HEK293 (cell line): ENCODE measurements around the gene UTRN.

ENCODE experiments used
- CTCF ChIA-PET: fragments of 350-600 bp; formaldehyde crosslinking; extraction: SDS; loops from one replicate; lab custom pipeline; 2021; ENCODE audit warnings: antibody characterized with exemption; lab: Yijun Ruan, JAX
- POLR2A ChIA-PET: fragments of 300-600 bp; formaldehyde crosslinking; extraction: SDS; loops from one replicate; lab custom pipeline; 2020; ENCODE audit warnings: antibody characterized with exemption, inconsistent platforms; lab: Yijun Ruan, JAX
- H3K27ac ChIP-seq: fragments of 200-500 bp; sonication (Bioruptor generic); 2 replicates; pipeline ENCODE4 v1.5.1; 2014; ENCODE audit warnings: low read depth, low read length, control low read depth, inconsistent platforms; ENCODE audit errors: extremely low read depth
- H3K36me3 ChIP-seq, 2 experiments: fragments of 200-500 bp in 1 of 2; sonication (Bioruptor generic) in 1 of 2; 1 replicate in 1 of 2; 2 replicates in 1 of 2; pipeline ENCODE4 v1.5.1; 2014 to 2017; ENCODE audit warnings: inconsistent platforms in 2 of 2, low read length in 2 of 2; ENCODE audit not compliant: control insufficient read depth in 2 of 2, insufficient read depth in 1 of 2
- H3K4me1 ChIP-seq: fragments of 200-500 bp; sonication (Bioruptor generic); 2 replicates; pipeline ENCODE4 v1.5.1; 2014; ENCODE audit warnings: mild to moderate bottlenecking, low read length, inconsistent platforms; ENCODE audit not compliant: control insufficient read depth, insufficient read depth
- H3K4me3 ChIP-seq: 2 replicates; pipeline ENCODE4 v1.5.1; 2011; ENCODE audit warnings: low read depth, mild to moderate bottlenecking, control low read depth, low read length, moderate library complexity
- H3K9me3 ChIP-seq: fragments of 200-500 bp; sonication (Bioruptor generic); 2 replicates; pipeline ENCODE4 v1.5.1; 2014; ENCODE audit warnings: low read depth, low read length, inconsistent platforms; ENCODE audit not compliant: control insufficient read depth, insufficient read depth
- KLF10 ChIP-seq: fragments of 450-650 bp; IDR thresholded peaks from 2 replicates; pipeline ENCODE4 v1.5.1; 2018; ENCODE audit warnings: missing biosample characterization, mild to moderate bottlenecking, missing genetic modification characterization
- MEIS1 ChIP-seq: sonication (generic); formaldehyde crosslinking; IDR thresholded peaks from 2 replicates; pipeline ENCODE4 v1.8.1; 2022; ENCODE audit warnings: missing genetic modification reagents, mild to moderate bottlenecking, borderline replicate concordance
- SP3 ChIP-seq: fragments of 450-650 bp; formaldehyde crosslinking; IDR thresholded peaks from 2 replicates; pipeline ENCODE4 v1.5.1; 2016; ENCODE audit warnings: missing biosample characterization, missing genetic modification characterization
- TCF7L2 ChIP-seq: IDR thresholded peaks from 2 replicates; pipeline ENCODE4 v1.6.1; 2011; ENCODE audit warnings: low read depth, mild to moderate bottlenecking, inconsistent platforms, low read length, moderate library complexity, borderline replicate concordance
- ZNF114 ChIP-seq: fragments of 450-650 bp; formaldehyde crosslinking; IDR thresholded peaks from 2 replicates; pipeline ENCODE4 v1.5.0; 2017; ENCODE audit warnings: missing biosample characterization, missing genetic modification characterization
- ZNF133 ChIP-seq: fragments of 450-650 bp; formaldehyde crosslinking; IDR thresholded peaks from 2 replicates; pipeline ENCODE4 v1.5.1; 2016; ENCODE audit warnings: missing biosample characterization, missing genetic modification characterization
- ZNF19 ChIP-seq: fragments of 450-650 bp; formaldehyde crosslinking; IDR thresholded peaks from 2 replicates; pipeline ENCODE4; 2016; ENCODE audit warnings: missing biosample characterization, missing genetic modification characterization, low read depth
- ZNF221 ChIP-seq: fragments of 450-650 bp; formaldehyde crosslinking; IDR thresholded peaks from 2 replicates; pipeline ENCODE4 v1.5.1; 2017; ENCODE audit warnings: missing biosample characterization, missing genetic modification characterization, borderline replicate concordance
- ZNF501 ChIP-seq: fragments of 450-650 bp; formaldehyde crosslinking; IDR thresholded peaks from 2 replicates; pipeline ENCODE4 v1.5.1; 2016; ENCODE audit warnings: missing biosample characterization, missing genetic modification characterization
- ZNF510 ChIP-seq: fragments of 450-650 bp; formaldehyde crosslinking; IDR thresholded peaks from 2 replicates; pipeline ENCODE4 v1.5.1; 2018; ENCODE audit warnings: mild to moderate bottlenecking, missing genetic modification characterization, missing biosample characterization; ENCODE audit not compliant: insufficient replicate concordance
- ZNF600 ChIP-seq: fragments of 450-650 bp; formaldehyde crosslinking; IDR thresholded peaks from 2 replicates; pipeline ENCODE4 v1.5.1; 2016; ENCODE audit warnings: missing biosample characterization, missing genetic modification characterization
- ZNF610 ChIP-seq: fragments of 450-650 bp; formaldehyde crosslinking; IDR thresholded peaks from 2 replicates; pipeline ENCODE4 v1.5.1; 2016; ENCODE audit warnings: missing biosample characterization, missing genetic modification characterization, borderline replicate concordance
- ZNF624 ChIP-seq: fragments of 450-650 bp; formaldehyde crosslinking; IDR thresholded peaks from 2 replicates; pipeline ENCODE4 v1.5.1; 2017; ENCODE audit warnings: missing biosample characterization, missing genetic modification characterization
- TF ChIP-seq, protein P1 (sequence below): fragments of 450-650 bp; formaldehyde crosslinking; IDR thresholded peaks from 2 replicates; pipeline ENCODE4 v1.5.1; 2016; ENCODE audit warnings: missing biosample characterization, missing genetic modification characterization
- TF ChIP-seq, protein P2 (sequence below): fragments of 450-650 bp; formaldehyde crosslinking; IDR thresholded peaks from 2 replicates; pipeline ENCODE4 v1.5.1; 2016; ENCODE audit warnings: missing biosample characterization, missing genetic modification characterization
- TF ChIP-seq, protein P3 (sequence below): fragments of 450-650 bp; formaldehyde crosslinking; conservative IDR thresholded peaks from 2 replicates; pipeline ENCODE4 v1.5.1; 2016; ENCODE audit warnings: low read depth, missing biosample characterization, missing genetic modification characterization

The UTRN gene

DNA sequence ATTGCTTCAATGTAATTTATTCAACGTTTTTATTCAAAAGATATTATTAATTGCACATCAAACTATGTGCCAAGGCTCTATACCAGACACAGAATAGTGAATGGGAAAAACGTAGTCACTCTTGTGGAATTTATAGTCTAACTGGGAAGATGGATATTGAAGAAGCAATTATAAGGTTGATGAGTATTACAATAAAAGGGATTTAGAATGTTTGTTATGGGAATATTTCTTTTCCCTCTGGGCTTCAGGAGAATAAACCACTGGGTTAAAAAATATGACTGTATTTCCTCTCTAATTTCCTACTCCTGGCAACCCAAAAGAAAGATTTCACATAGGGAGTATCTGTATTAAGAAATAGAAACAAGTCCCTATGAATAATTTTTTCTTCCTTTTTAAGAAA, 25.1 kb upstream of the UTRN start (continued):
- TF ChIP-seq, protein P1, sequence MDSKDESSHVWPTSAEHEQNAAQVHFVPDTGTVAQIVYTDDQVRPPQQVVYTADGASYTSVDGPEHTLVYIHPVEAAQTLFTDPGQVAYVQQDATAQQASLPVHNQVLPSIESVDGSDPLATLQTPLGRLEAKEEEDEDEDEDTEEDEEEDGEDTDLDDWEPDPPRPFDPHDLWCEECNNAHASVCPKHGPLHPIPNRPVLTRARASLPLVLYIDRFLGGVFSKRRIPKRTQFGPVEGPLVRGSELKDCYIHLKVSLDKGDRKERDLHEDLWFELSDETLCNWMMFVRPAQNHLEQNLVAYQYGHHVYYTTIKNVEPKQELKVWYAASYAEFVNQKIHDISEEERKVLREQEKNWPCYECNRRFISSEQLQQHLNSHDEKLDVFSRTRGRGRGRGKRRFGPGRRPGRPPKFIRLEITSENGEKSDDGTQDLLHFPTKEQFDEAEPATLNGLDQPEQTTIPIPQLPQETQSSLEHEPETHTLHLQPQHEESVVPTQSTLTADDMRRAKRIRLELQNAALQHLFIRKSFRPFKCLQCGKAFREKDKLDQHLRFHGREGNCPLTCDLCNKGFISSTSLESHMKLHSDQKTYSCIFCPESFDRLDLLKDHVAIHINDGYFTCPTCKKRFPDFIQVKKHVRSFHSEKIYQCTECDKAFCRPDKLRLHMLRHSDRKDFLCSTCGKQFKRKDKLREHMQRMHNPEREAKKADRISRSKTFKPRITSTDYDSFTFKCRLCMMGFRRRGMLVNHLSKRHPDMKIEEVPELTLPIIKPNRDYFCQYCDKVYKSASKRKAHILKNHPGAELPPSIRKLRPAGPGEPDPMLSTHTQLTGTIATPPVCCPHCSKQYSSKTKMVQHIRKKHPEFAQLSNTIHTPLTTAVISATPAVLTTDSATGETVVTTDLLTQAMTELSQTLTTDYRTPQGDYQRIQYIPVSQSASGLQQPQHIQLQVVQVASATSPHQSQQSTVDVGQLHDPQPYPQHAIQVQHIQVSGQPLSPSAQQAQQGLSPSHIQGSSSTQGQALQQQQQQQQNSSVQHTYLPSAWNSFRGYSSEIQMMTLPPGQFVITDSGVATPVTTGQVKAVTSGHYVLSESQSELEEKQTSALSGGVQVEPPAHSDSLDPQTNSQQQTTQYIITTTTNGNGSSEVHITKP, result no peak
- TF ChIP-seq, protein P2, sequence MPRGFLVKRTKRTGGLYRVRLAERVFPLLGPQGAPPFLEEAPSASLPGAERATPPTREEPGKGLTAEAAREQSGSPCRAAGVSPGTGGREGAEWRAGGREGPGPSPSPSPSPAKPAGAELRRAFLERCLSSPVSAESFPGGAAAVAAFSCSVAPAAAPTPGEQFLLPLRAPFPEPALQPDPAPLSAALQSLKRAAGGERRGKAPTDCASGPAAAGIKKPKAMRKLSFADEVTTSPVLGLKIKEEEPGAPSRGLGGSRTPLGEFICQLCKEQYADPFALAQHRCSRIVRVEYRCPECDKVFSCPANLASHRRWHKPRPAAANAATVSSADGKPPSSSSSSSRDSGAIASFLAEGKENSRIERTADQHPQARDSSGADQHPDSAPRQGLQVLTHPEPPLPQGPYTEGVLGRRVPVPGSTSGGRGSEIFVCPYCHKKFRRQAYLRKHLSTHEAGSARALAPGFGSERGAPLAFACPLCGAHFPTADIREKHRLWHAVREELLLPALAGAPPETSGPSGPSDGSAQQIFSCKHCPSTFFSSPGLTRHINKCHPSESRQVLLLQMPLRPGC, result no peak

DNA sequence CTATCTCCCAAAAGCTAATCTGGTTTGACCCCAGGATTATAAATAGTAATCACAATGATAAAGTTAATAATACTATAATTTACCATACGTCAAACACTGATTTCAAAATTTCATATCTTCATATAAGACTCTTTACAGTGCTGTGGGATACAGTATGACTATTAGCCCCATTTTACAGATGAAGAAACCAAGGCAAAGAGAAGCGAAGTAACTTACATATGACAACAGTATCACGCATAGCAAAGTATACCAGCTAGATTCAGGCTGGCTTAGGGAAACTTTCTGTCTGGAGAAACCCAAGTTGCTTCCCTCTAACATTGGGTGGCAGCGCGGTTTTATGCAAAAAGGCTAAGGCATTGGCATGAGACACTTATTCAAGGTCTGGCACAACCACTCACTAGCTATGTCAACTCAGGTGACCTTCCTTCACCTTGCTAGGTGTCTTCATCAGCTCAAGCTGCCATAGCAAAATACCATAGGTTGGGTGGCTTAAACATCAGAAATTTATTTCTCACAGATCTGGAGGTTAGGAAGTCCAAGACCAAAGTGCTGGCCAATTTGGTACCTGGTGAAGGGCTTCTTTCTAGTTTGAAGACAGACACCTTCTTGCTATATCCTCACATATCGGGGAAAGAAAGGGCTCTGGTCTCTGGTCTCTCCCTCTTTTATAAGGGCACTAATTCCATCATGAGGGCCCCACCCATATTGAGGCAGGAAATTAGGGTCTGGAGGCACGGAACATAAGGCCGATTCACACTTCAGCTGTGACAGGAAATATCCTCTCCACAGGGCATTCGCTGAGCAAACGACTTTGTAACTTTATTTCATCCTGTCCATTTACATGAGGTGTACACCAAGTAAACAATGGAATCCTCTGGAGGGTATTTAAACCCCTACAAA, 22.4 kb upstream of the UTRN start:
- Histone ChIP-seq H3K4me3 (no peak overlapping the region), H3K4me1 (peaks cover 21% of the 10 kb centered on the region), H3K36me3 (no peaks in the 10 kb centered on the region), H3K9me3 (no peaks in the 10 kb centered on the region), H3K27ac (no peak overlapping the region)
- TF ChIP-seq, protein P3, sequence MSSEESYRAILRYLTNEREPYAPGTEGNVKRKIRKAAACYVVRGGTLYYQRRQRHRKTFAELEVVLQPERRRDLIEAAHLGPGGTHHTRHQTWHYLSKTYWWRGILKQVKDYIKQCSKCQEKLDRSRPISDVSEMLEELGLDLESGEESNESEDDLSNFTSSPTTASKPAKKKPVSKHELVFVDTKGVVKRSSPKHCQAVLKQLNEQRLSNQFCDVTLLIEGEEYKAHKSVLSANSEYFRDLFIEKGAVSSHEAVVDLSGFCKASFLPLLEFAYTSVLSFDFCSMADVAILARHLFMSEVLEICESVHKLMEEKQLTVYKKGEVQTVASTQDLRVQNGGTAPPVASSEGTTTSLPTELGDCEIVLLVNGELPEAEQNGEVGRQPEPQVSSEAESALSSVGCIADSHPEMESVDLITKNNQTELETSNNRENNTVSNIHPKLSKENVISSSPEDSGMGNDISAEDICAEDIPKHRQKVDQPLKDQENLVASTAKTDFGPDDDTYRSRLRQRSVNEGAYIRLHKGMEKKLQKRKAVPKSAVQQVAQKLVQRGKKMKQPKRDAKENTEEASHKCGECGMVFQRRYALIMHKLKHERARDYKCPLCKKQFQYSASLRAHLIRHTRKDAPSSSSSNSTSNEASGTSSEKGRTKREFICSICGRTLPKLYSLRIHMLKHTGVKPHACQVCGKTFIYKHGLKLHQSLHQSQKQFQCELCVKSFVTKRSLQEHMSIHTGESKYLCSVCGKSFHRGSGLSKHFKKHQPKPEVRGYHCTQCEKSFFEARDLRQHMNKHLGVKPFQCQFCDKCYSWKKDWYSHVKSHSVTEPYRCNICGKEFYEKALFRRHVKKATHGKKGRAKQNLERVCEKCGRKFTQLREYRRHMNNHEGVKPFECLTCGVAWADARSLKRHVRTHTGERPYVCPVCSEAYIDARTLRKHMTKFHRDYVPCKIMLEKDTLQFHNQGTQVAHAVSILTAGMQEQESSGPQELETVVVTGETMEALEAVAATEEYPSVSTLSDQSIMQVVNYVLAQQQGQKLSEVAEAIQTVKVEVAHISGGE, result no peak
- TF ChIP-seq ZNF114 (tag by site-specific recombination), result no peak
- no peak for TF ChIP-seq ZNF624
- no peak for TF ChIP-seq ZNF19 (tag by site-specific recombination)
- TF ChIP-seq ZNF133 (tag by site-specific recombination), result no peak
- no peak for TF ChIP-seq KLF10 (tag by site-specific recombination)
- TF ChIP-seq MEIS1 (CRISPR knock-in tag), result no peak
- TF ChIP-seq SP3 (tag by site-specific recombination), result no peak
- TF ChIP-seq ZNF510 (tag by site-specific recombination), result no peak
- TF ChIP-seq ZNF600 (tag by site-specific recombination), result no peak
- TF ChIP-seq TCF7L2, result no peak
- TF ChIP-seq ZNF501 (tag by site-specific recombination), result no peak
- no peak for TF ChIP-seq ZNF221 (tag by site-specific recombination)
- TF ChIP-seq ZNF610 (tag by site-specific recombination), result no peak
- POLR2A ChIA-PET, result no interaction called here
- CTCF ChIA-PET, result interaction anchor here (0.6 to 0.8 kb wide), 2 partner anchors 9 to 33 kb away, joined by 3 read pairs; no protein-coding TSS in a partner anchor
